IMR-90 (cell line): ENCODE measurements around the gene AGBL2. TPM values are rescaled to one million over a fixed set of nuclear protein-coding genes. Genes with fewer than 3 reads are reported as not detected.
"Not testable (repeated sequence)": the region's sequence is repeated elsewhere in the genome, so short reads cannot be mapped to it uniquely, and the experiment has no call there.

Experiments
- ATAC-seq: fragments of 200-7000 bp; cut with Tn5 transposase; 2 replicates; pipeline ENCODE4 v1.9.1; 2020; ENCODE audit warnings: low read depth, mild to moderate bottlenecking, moderate library complexity
- BruUV-seq: library from RNA; stranded (reverse); fragments of 400-500 nt; replicated peaks from 2 replicates; lab custom pipeline; 2021; lab: Mats Ljungman, UMichigan
- CTCF ChIA-PET: fragments of 300-600 bp; formaldehyde crosslinking; extraction: SDS; loops from one replicate; lab custom pipeline; 2021; ENCODE audit warnings: antibody characterized with exemption; lab: Yijun Ruan, JAX
- POLR2A ChIA-PET: fragments of 300-600 bp; sonication (Branson Sonifier 250); formaldehyde crosslinking; loops from one replicate; lab custom pipeline; 2022; ENCODE audit warnings: antibody characterized with exemption; ENCODE audit not compliant: unreplicated experiment; lab: Charles Lee
- DNase-seq: peaks from one replicate; pipeline ENCODE4 v3.0.0; 2013
- H2AFZ ChIP-seq: replicated peaks from 2 replicates; pipeline ENCODE3; 2013; ENCODE audit warnings: low read length, mild to moderate bottlenecking; ENCODE audit not compliant: poor library complexity
- H2AK5ac ChIP-seq: 2 replicates; pipeline ENCODE4 v1.6.1; 2013; ENCODE audit warnings: low read depth, low read length, inconsistent platforms
- H2AK9ac ChIP-seq: replicated peaks from 2 replicates; pipeline ENCODE3; 2013; ENCODE audit warnings: mild to moderate bottlenecking, low read depth, low read length, moderate library complexity; ENCODE audit not compliant: poor library complexity
- H2BK120ac ChIP-seq: 2 replicates; pipeline ENCODE4 v1.6.1; 2013; ENCODE audit warnings: low read depth, low read length, inconsistent platforms
- H2BK15ac ChIP-seq: 3 replicates; pipeline ENCODE4 v1.6.1; 2013; ENCODE audit warnings: low read depth, low read length, inconsistent platforms
- H2BK20ac ChIP-seq: 2 replicates; pipeline ENCODE4 v1.6.1; 2013; ENCODE audit warnings: low read depth, mild to moderate bottlenecking, inconsistent platforms, low read length, moderate library complexity
- H2BK5ac ChIP-seq: 2 replicates; pipeline ENCODE4 v1.6.1; 2013; ENCODE audit warnings: mild to moderate bottlenecking, low read depth, low read length, inconsistent platforms; ENCODE audit not compliant: poor library complexity, severe bottlenecking
- H3K14ac ChIP-seq: replicated peaks from 2 replicates; pipeline ENCODE4 v1.6.1; 2013; ENCODE audit warnings: low read depth, low read length, inconsistent platforms
- H3K18ac ChIP-seq: 2 replicates; pipeline ENCODE4 v1.6.1; 2013; ENCODE audit warnings: low read depth, low read length, control low read depth
- H3K23ac ChIP-seq: 2 replicates; pipeline ENCODE4 v1.6.1; 2013; ENCODE audit warnings: low read depth, low read length, inconsistent platforms
- H3K27ac ChIP-seq: 2 replicates; pipeline ENCODE4 v1.5.1; 2013; ENCODE audit warnings: mild to moderate bottlenecking, control low read depth, low read length; ENCODE audit not compliant: insufficient read depth
- H3K27me3 ChIP-seq: 2 replicates; pipeline ENCODE4 v1.6.1; 2013; ENCODE audit warnings: low read length; ENCODE audit not compliant: control insufficient read depth, insufficient read depth
- H3K36me3 ChIP-seq: 2 replicates; pipeline ENCODE4 v1.6.1; 2013; ENCODE audit warnings: low read length, mixed read lengths; ENCODE audit not compliant: control insufficient read depth, insufficient read depth
- H3K4ac ChIP-seq: 2 replicates; pipeline ENCODE4 v1.6.1; 2013; ENCODE audit warnings: low read depth, low read length, inconsistent platforms
- H3K4me1 ChIP-seq: 2 replicates; pipeline ENCODE4 v1.6.1; 2013; ENCODE audit warnings: low read length, mixed read lengths; ENCODE audit not compliant: control insufficient read depth, insufficient read depth
- H3K4me2 ChIP-seq: 2 replicates; pipeline ENCODE4 v1.6.1; 2013; ENCODE audit warnings: low read depth, mild to moderate bottlenecking, control low read depth, low read length, moderate library complexity
- H3K4me3 ChIP-seq: 2 replicates; pipeline ENCODE4 v1.5.1; 2013; ENCODE audit warnings: low read depth, mild to moderate bottlenecking, control low read depth, low read length, moderate library complexity; ENCODE audit not compliant: insufficient read depth
- H3K56ac ChIP-seq: 2 replicates; pipeline ENCODE4 v1.6.1; 2013; ENCODE audit warnings: low read length, inconsistent platforms; ENCODE audit not compliant: insufficient read depth; ENCODE audit errors: extremely low read depth
- H3K79me1 ChIP-seq, 2 experiments: 2 replicates each; pipeline ENCODE4 v1.6.1; 2013; ENCODE audit warnings: low read length in 2 of 2, inconsistent platforms in 1 of 2, low read depth in 1 of 2
- H3K9ac ChIP-seq: 2 replicates; pipeline ENCODE4 v1.6.1; 2013; ENCODE audit warnings: low read depth, low read length, control low read depth
- H3K9me1 ChIP-seq: 2 replicates; pipeline ENCODE4 v1.6.1; 2013; ENCODE audit warnings: low read length, inconsistent platforms; ENCODE audit not compliant: insufficient read depth
- H3K9me3 ChIP-seq: 2 replicates; pipeline ENCODE4 v1.6.1; 2013; ENCODE audit warnings: low read length; ENCODE audit not compliant: control insufficient read depth, insufficient read depth
- H4K20me1 ChIP-seq: 2 replicates; pipeline ENCODE4 v1.6.1; 2013; ENCODE audit warnings: low read length, inconsistent platforms; ENCODE audit not compliant: insufficient read depth
- H4K5ac ChIP-seq: 2 replicates; pipeline ENCODE4 v1.6.1; 2013; ENCODE audit warnings: mild to moderate bottlenecking, low read depth, low read length, control low read depth
- H4K8ac ChIP-seq, 2 experiments: 2 replicates each; pipeline ENCODE4 v1.6.1; 2013; ENCODE audit warnings: low read depth in 2 of 2, low read length in 2 of 2, control low read depth in 1 of 2, inconsistent platforms in 1 of 2
- H4K91ac ChIP-seq: 2 replicates; pipeline ENCODE4 v1.6.1; 2013; ENCODE audit warnings: low read depth, low read length, inconsistent platforms; ENCODE audit not compliant: insufficient read depth
- WGBS, 2 experiments: methylation state at CpG; one replicate each; pipeline versions ENCODE4 v1.1.5 to v1.1.7; 2013; ENCODE audit warnings: missing lambda C conversion rate in 2 of 2; ENCODE audit not compliant: insufficient read length in 1 of 2; ENCODE audit errors: extremely low coverage in 2 of 2; 5-methylcytosine and 5-hydroxymethylcytosine counted together
- dilution Hi-C: fragments of 300-500 bp; cut with HindIII; formaldehyde crosslinking; loops from one replicate; pipeline ENCODE4 v1.14.3; 2018; ENCODE audit warnings: low sequenced_read_pairs; ENCODE audit not compliant: unreplicated experiment
- in situ Hi-C: fragments of 300-500 bp; cut with MboI; formaldehyde crosslinking; loops from 3 replicates; pipeline ENCODE4 v1.14.3; 2019; ENCODE audit warnings: low sequenced_read_pairs, inconsistent platforms, mixed read lengths
- intact Hi-C: fragments of 100-400 bp; cut with micrococcal nuclease; formaldehyde crosslinking; loops from 2 replicates; pipeline ENCODE4 v1.10.0; 2022
- polyA plus RNA-seq, 3 experiments: library from polyadenylated mRNA; depleted of rRNA; stranded (reverse); fragments of >200 nt; gene quantifications; 2 replicates each; pipeline ENCODE4 v1.2.3, GENCODE V29; 2012; ENCODE audit warnings: low replicate concordance in 1 of 3
- total RNA-seq: library from RNA; depleted of rRNA; stranded (reverse); fragments of >200 nt; gene quantifications from 2 replicates; pipeline ENCODE4 v1.2.3, GENCODE V29; 2012

AGBL2 gene
- total and polyA plus RNA-seq, 2 of the 4 experiments (the other 2 are of a cell fraction) = 0.36 to 1.2 TPM

- H2BK5ac ChIP-seq, H3K4me1 ChIP-seq, H3K4me3 ChIP-seq, ATAC-seq, H3K9ac ChIP-seq, H4K20me1 ChIP-seq, POLR2A ChIA-PET, H3K23ac ChIP-seq, H3K18ac ChIP-seq, in situ Hi-C loops, H3K27ac ChIP-seq, H4K91ac ChIP-seq, dilution Hi-C loops, H3K79me1 ChIP-seq, DNase-seq, H4K8ac ChIP-seq, H4K5ac ChIP-seq, H2AK9ac ChIP-seq, H3K9me3 ChIP-seq, H3K27me3 ChIP-seq, intact Hi-C loops, H3K4me2 ChIP-seq, H3K4ac ChIP-seq, H3K9me1 ChIP-seq, H3K36me3 ChIP-seq, H2BK15ac ChIP-seq, H2AFZ ChIP-seq, H3K14ac ChIP-seq, H3K56ac ChIP-seq, BruUV-seq, H2AK5ac ChIP-seq, H2BK120ac ChIP-seq, H2BK20ac ChIP-seq: not testable (repeated sequence)
- CTCF ChIA-PET = interaction anchor here (0.6 kb wide), 1 partner anchor 1311 kb away, joined by 3 read pairs; no protein-coding TSS in a partner anchor
- no CpG with 5 or more reads among the region's 4 CpGs for WGBS, 2 experiments
Measured at GRCh38 chr11:47664936-47665335, 50.2 kb downstream of the AGBL2 start.
